NCI-H2029 (cell line): Measurements from ENCODE around the gene HDAC4.

Experiments
- DNase-seq: peaks from one replicate; lab custom pipeline; 2025; lab: John Stamatoyannopoulos, UW

HDAC4 gene

GRCh38 chr2:239348563-239349452, 52.0 kb downstream of the HDAC4 start:
- no peak for DNase-seq

GRCh38 chr2:239346676-239347075, 54.1 kb downstream of the HDAC4 start:
- no peak for DNase-seq

GRCh38 chr2:239345251-239345650, 55.6 kb downstream of the HDAC4 start:
- DNase-seq, result no peak

GRCh38 chr2:239344857-239345216, 56.0 kb downstream of the HDAC4 start:
- DNase-seq, result peak; percentile 84

GRCh38 chr2:239343946-239344856, 56.6 kb downstream of the HDAC4 start:
- no peak for DNase-seq

GRCh38 chr2:239343460-239343859, 57.4 kb downstream of the HDAC4 start:
- DNase-seq, result no peak

- DNase-seq, result no peak
Measured at GRCh38 chr2:239341840-239342239, 59.0 kb downstream of the HDAC4 start.

GRCh38 chr2:239341146-239341732, 59.6 kb downstream of the HDAC4 start:
- DNase-seq, result no peak

GRCh38 chr2:239339726-239340601, 60.9 kb downstream of the HDAC4 start:
- DNase-seq, result no peak

- DNase-seq, result no peak
Measured at GRCh38 chr2:239339241-239339640, 61.6 kb downstream of the HDAC4 start.

- DNase-seq, result peak; percentile 9
Measured at GRCh38 chr2:239337877-239338484, 62.8 kb downstream of the HDAC4 start.

- no peak for DNase-seq
Measured at GRCh38 chr2:239337122-239337876, 63.5 kb downstream of the HDAC4 start.

GRCh38 chr2:239331560-239331959, 69.3 kb downstream of the HDAC4 start:
- no peak for DNase-seq

GRCh38 chr2:239330836-239331235, 70.0 kb downstream of the HDAC4 start:
- DNase-seq, result no peak

GRCh38 chr2:239329972-239330572, 70.7 kb downstream of the HDAC4 start:
- no peak for DNase-seq

GRCh38 chr2:239329284-239329971, 71.4 kb downstream of the HDAC4 start:
- DNase-seq, result no peak

- DNase-seq, result no peak
Measured at GRCh38 chr2:239328351-239329191, 72.2 kb downstream of the HDAC4 start.
